ENCODE results near the gene SH2D4B.

GRCh38 chr10:80520661-80521470 is 16.8 kb upstream of the SH2D4B start:
- no peak for TF ChIP-seq CTCF (IDR thresholded peaks at IDR 0.05; ENCODE audit: insufficient read depth, low read length)
- TF ChIP-seq POLR2AphosphoS5 (IDR thresholded peaks at IDR 0.05; ENCODE audit: low read depth): no peak; the same call in 1 of the 2 replicates
- no peak for TF ChIP-seq GABPA (IDR thresholded peaks at IDR 0.05; ENCODE audit: low read depth)
- TF ChIP-seq REST (IDR thresholded peaks at IDR 0.05; ENCODE audit: insufficient replicate concordance, low read depth): no peak

Data from HL-60 (cell line).